Activated CD8-positive, alpha-beta memory T cell treated with anti-CD3 and anti-CD28 coated beads for 1 hour (primary cell): Measurements from ENCODE around the gene PRSS48.
A peak's percentile ranks its signal among the peaks of the same experiment; 100 is the strongest.
"Not testable (repeated sequence)": the region's sequence is repeated elsewhere in the genome, so short reads cannot be mapped to it uniquely, and the experiment has no call there.

Experiments used
- DNase-seq, 2 donors: peaks; one replicate each; pipeline ENCODE4 v3.0.0-alpha.2; 2020; ENCODE audit warnings: low read depth in 1 of 2; ENCODE audit errors: extremely low read depth in 1 of 2

Gene PRSS48

GRCh38 chr4:151276787-151277562 lies at the start of gene PRSS48:
Gene PRSS48 (plus strand): TSS chr4:151277161. CDS start chr4:151277173, 12 bp downstream.
- peak in 1 of 2 donors; percentile 2 for DNase-seq

DNA sequence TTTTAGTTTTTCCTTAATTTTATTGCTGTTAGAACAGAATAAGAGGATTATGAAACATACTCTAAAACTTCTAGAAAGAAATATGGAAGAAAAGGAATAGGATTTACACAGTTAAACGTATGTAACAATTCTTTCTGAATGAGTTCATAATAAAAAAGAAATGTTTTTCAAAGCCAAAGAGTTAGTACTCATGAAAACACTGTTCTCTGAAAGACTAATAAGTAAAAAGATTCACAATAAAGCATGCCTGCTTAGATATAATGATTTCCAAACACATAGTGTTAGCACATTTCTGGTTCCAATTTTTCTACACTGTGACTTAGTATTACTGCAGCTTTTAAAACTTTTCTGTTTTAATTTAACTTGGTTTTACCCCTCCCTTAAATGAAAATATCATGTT lies 49.8 kb upstream of the PRSS48 start:
- no peak for DNase-seq

- no peak for DNase-seq
Measured at GRCh38 chr4:151227731-151228130, 49.2 kb upstream of the PRSS48 start.

- DNase-seq: no peak
Measured at GRCh38 chr4:151228189-151229119, 48.5 kb upstream of the PRSS48 start.

- no peak for DNase-seq
Measured at GRCh38 chr4:151231915-151232595, 44.9 kb upstream of the PRSS48 start.

DNA sequence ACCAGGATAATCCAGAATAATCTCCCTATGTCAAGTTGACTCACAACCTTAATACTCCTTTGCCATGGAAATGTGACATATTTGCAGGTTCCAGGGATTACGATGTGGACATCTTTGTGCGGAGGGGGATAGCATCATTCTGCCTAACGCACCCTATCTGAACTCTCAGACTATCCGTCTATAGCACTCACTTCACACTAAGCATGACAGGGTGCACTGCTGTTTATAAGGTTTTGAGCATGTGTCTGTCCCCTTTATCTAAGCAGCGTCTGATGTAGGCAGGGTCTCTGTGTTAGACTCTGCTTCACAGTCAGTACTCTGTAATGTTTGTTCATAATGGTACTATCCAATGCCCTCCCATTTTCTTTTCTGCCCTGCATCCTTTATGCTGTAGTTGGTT lies 43.4 kb upstream of the PRSS48 start:
- DNase-seq: no peak

DNA sequence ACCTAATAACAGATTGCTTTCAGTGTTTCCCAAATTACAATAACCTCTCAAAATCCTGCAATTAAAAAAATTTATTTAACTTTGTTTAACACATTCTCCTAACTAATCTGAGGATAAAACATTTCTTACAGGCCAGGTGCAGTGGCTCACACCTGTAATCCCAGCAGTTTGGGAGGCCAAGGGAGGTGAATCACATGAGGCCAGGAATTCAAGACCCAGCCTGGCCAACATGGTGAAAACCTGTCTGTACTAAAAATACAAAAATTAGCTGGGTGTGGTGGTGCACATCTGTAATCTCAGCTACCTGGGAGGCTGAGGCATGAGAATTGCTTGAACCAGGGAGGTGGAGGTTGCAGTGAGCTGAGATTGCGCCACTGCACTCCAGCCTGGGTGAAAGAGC lies 41.6 kb upstream of the PRSS48 start:
- DNase-seq: not testable (repeated sequence)

- no peak for DNase-seq
Measured at GRCh38 chr4:151236036-151236435, 40.9 kb upstream of the PRSS48 start.

GRCh38 chr4:151238477-151238876 lies 38.5 kb upstream of the PRSS48 start:
- no peak for DNase-seq

GRCh38 chr4:151239608-151240007 lies 37.4 kb upstream of the PRSS48 start:
- no peak for DNase-seq

DNA sequence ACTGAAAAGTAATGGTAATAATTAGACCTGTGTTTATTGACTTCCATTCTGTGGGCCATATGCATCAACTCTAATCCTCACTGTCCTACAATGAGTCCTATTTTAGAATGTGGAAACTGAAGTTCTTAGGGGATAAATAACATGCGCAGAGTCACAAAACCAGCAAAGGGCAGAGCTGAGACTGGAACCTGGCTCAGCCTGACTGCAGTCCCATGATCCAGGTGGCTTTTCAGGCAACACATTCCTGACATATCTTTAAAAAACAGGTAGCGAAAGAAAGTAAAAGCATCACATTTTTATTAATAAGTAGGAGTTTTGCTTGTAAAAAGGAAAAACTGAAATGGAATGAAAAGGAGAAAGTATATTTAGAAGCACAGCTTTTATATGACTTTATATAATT lies 34.7 kb upstream of the PRSS48 start:
- no peak for DNase-seq

- no peak for DNase-seq
Measured at GRCh38 chr4:151246742-151247141, 30.2 kb upstream of the PRSS48 start.

DNA sequence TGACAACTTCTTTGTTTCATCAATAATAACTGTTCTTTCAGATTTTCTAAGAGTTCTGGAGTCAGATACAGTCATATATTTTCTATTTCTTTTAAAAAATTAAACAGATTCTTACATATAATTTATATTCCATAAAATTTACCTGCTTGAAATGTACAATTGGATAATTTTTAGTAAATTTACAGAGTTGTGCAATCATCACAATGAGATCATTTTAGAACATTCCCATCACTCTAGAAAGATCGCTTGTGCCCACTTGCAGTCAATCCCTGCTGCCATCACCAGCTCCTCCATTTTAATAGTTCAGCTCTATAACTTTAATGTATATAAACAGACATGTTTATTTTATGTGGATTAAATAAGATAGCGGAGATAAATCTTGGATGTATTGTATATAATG lies 29.6 kb upstream of the PRSS48 start:
- DNase-seq: no peak

DNA sequence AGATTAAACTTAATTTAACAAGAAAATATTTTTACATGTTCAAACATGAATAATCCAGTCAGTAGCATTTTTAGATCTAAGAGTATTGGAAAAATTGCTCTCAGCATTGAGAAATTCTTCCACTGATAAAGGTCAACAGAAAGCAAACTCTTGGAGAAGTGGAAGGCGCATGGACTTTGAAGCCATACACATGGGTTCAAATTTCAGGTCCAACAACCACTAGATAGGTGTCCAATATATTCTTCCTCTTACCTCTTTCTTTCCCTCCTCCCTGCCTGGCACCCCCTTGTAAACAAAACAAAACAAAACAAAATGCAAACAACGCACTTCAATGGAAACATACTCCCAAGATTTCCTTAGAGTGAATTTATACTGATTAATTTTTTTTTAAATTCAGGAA lies 28.4 kb upstream of the PRSS48 start:
- DNase-seq: no peak

DNA sequence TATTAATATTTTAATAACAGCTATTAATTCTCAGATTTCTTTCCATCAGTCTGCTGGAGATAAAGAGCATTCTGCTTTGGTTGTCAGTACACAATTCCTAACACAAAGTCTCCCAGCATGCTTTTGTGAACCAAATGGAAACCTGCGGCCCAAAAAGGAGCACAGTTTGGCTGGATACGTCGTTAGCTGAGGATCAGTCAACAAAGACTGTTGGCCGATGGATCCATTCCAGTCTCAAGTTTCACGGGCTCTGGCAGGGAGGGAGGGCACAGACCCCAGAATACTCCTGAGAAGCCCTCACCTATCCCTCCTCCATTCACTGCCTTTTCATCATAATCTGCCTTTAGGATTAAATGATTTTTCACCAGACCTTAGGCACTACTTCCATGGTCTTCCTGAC lies 26.3 kb upstream of the PRSS48 start:
- no peak for DNase-seq

- no peak for DNase-seq
Measured at GRCh38 chr4:151251603-151252304, 25.2 kb upstream of the PRSS48 start.

DNA sequence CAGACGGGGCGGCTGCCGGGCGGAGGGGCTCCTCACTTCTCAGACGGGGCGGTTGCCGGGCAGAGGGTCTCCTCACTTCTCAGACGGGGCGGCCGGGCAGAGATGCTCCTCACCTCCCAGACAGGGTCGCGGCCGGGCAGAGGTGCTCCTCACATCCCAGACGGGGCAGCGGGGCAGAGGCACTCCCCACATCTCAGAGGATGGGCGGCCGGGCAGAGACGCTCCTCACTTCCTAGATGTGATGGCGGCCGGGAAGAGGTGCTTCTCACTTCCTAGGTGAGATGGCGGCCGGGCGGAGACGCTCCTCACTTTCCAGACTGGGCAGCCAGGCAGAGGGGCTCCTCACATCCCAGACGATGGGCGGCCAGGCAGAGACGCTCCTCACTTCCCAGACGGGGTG lies 21.7 kb upstream of the PRSS48 start:
- not testable (repeated sequence) for DNase-seq

DNA sequence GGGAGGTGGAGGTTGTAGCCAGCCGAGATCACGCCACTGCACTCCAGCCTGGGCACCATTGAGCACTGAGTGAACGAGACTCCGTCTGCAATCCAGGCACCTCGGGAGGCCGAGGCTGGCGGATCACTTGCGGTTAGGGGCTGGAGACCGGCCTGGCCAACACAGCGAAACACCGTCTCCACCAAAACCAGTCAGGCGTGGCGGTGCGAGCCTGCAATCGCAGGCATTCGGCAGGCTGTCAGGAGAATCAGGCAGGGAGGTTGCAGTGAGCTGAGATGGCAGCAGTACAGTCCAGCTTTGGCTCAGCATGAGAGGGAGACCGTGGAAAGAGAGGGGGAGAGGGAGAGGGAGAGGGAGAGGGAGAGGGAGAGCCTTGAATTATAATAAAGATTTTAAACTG lies 21.3 kb upstream of the PRSS48 start:
- not testable (repeated sequence) for DNase-seq

DNA sequence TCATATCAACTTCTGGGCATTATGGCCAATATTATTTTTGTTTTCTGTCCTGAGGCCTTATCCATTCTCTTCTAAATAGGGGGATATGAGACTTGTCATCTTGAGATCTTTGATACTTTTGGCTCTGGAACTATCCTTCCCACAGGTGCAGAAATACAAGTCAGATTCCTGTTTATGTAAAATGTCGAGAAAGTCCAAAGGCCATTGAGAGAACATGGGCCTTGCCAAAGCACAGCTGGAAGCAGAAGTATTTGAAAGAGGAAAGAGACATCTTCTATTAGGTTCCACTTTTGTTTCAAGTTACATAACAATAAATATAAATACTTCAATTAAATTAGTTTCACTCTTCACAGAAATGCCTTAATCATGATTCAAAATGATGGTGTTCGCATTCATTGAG lies 20.8 kb upstream of the PRSS48 start:
- DNase-seq: no peak

DNA sequence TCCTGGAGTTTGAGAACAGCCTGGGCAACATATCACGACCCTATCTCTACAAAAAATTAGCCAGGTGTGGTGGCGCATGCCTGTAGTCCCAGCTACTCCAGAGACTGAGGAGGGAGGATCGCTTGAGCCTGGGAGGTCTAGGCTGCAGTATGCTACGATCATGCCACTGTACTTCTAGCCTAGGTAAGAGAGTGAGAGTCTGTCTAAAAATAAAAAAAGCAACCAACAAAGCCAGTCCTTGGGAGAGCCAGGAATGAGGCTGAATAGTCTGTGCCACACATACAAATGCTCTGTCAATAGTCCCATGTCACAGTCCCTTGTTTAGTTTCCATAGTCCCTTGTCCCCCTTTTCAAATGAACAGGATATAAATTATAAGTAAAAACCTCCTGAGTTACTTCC lies 19.3 kb upstream of the PRSS48 start:
- DNase-seq: no peak

DNA sequence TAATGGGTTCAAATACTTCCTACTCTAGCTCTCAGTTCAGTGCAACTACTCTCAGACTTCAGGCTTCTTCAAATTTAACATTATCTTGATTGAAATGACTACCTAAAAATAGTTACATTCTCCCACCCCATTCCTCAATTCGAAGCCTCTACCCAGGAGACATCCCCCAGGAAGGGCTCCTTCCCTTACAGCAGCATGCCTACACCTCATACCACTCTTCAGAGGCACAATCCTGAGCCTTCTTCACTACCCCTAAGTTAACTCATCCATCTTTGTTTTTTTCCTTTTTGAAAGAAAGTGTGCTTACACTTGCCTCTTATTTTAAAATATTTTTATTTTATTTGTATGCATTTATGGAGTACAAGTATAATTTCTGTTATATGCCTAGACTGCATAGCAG lies 17.2 kb upstream of the PRSS48 start:
- no peak for DNase-seq
